ENCODE results near the gene APLP1. TPM values are rescaled to one million over a fixed set of nuclear protein-coding genes. Genes with fewer than 3 reads are reported as not detected.

Gene APLP1
- total RNA-seq, 1 experiment from 2014 or later, result 36.9 TPM

DNA sequence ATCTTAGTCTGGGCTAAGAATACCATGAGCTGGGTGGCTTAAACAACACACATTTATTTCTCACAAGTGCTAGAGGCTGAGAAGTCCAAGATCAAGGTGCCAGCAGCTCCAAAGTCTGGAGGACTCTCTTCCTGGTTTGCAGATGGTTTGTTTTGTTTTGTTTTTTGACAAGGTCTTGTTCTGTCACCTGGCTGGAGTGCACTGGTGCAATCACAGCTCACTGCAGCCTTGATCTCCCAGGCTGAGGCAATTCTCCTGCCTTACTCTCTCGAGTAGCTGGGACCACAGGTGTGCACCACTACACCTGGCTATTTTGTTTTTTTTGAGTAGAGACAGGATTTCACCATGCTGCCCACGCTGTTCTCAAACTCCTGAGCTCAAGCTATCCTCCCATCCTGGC lies 15.5 kb downstream of the APLP1 start:
- Histone ChIP-seq H3K9me3 (ENCODE audit: control insufficient read depth, low read depth, low read length) (no peaks in the 10 kb centered on the region), H2BK20ac (ENCODE audit: low read depth, low read length, poor library complexity, severe bottlenecking) (no peak overlapping the region), H3K4ac (ENCODE audit: low read depth, low read length) (no peak overlapping the region)

More for the DNA sequence above, 15.5 kb downstream of the APLP1 start:
- Histone ChIP-seq H4K5ac (ENCODE audit: insufficient read length, low read depth, low read length) (no peak overlapping the region), H4K91ac (ENCODE audit: insufficient read length, low read depth, low read length) (no peak overlapping the region), H3K23ac (ENCODE audit: insufficient read length, low read depth, low read length) (no peak overlapping the region), H3T11ph (ENCODE audit: low read length) (no peak overlapping the region), H4K8ac (replicated peaks; ENCODE audit: insufficient read length, low read depth, low read length) (no peak overlapping the region), H2BK15ac (ENCODE audit: low read depth, low read length) (no peak overlapping the region), H2BK5ac (ENCODE audit: insufficient read length, low read length) (no peak overlapping the region), H3K27me3 (ENCODE audit: insufficient read depth, low read length) (no peaks in the 10 kb centered on the region), H3K23me2 (ENCODE audit: insufficient read length, low read depth, low read length, poor library complexity, severe bottlenecking) (no peaks in the 10 kb centered on the region), H3K18ac (ENCODE audit: insufficient read length, low read depth, low read length) (no peak overlapping the region), H3K14ac (ENCODE audit: insufficient read depth, low read length) (no peak overlapping the region), H3K27ac (ENCODE audit: insufficient read length, low read depth, low read length) (no peak overlapping the region), H2BK120ac (ENCODE audit: low read depth, low read length, poor library complexity, severe bottlenecking) (no peak overlapping the region), H2AFZ (ENCODE audit: low read length) (no peak overlapping the region), H2BK12ac (ENCODE audit: insufficient read length, low read depth, low read length) (no peak overlapping the region), H3K79me2 (ENCODE audit: insufficient read depth, low read length) (no peaks in the 10 kb centered on the region), H3K79me1 (ENCODE audit: insufficient read depth, low read depth, low read length, poor library complexity, severe bottlenecking) (no peaks in the 10 kb centered on the region), H3K4me1 (ENCODE audit: insufficient read depth, low read length) (peaks cover 2% of the 10 kb centered on the region; the same call in 1 of the 2 replicates), H3K56ac (ENCODE audit: insufficient read length, low read depth, low read length) (no peak overlapping the region), H3K4me2 (ENCODE audit: insufficient read depth, insufficient read length, low read length) (no peak overlapping the region), H2AK5ac (ENCODE audit: insufficient read length, low read length) (no peak overlapping the region), H3K9ac (ENCODE audit: extremely low read depth, insufficient read length, low read length) (no peak overlapping the region), H4K20me1 (ENCODE audit: control insufficient read depth, insufficient read depth, insufficient read length) (no peaks in the 10 kb centered on the region)
- Mint-ChIP-seq H3K27me3 (ENCODE audit: low read depth) (peaks cover 6% of the 10 kb centered on the region), H3K4me1 (peaks cover 6 to 12% of the 10 kb centered on the region in 2 experiments), H3K36me3 (ENCODE audit: insufficient read depth in 1 of 3, low read depth in 3 of 3) (peaks cover 14 to 30% (median 23%) of the 10 kb centered on the region in 3 experiments), H3K9me3 (no peaks in the 10 kb centered on the region; a peak in 1 of 5 replicates), H3K4me3 (no peak overlapping the region), H3K27ac (no peak overlapping the region)
- DNase-seq, result no peak
- TF ChIP-seq, protein P1, sequence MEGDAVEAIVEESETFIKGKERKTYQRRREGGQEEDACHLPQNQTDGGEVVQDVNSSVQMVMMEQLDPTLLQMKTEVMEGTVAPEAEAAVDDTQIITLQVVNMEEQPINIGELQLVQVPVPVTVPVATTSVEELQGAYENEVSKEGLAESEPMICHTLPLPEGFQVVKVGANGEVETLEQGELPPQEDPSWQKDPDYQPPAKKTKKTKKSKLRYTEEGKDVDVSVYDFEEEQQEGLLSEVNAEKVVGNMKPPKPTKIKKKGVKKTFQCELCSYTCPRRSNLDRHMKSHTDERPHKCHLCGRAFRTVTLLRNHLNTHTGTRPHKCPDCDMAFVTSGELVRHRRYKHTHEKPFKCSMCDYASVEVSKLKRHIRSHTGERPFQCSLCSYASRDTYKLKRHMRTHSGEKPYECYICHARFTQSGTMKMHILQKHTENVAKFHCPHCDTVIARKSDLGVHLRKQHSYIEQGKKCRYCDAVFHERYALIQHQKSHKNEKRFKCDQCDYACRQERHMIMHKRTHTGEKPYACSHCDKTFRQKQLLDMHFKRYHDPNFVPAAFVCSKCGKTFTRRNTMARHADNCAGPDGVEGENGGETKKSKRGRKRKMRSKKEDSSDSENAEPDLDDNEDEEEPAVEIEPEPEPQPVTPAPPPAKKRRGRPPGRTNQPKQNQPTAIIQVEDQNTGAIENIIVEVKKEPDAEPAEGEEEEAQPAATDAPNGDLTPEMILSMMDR (conservative IDR thresholded peaks at IDR 0.05), result no peak
- no CpG with 5 or more reads among the region's 2 CpGs for WGBS (ENCODE audit: extremely low coverage, insufficient read length, low lambda C conversion rate)
